Mammary epithelial cell (primary cell): Measurements from ENCODE around the gene HSPA12B.

Source experiments
- CTCF ChIP-seq, 2 donors: IDR thresholded peaks in 1 of 2; conservative IDR thresholded peaks in 1 of 2; 2 replicates each; pipeline ENCODE4 v1.5.1; 2011 to 2012; ENCODE audit warnings: inconsistent platforms in 2 of 2, low read length in 2 of 2, mild to moderate bottlenecking in 2 of 2, control low read depth in 1 of 2, low read depth in 1 of 2; ENCODE audit not compliant: insufficient read depth in 1 of 2; ENCODE audit errors: extremely low read depth in 1 of 2
- EZH2 ChIP-seq: IDR thresholded peaks from 2 replicates; pipeline ENCODE4 v1.6.1; 2012; ENCODE audit warnings: low read length, inconsistent platforms, borderline replicate concordance

GRCh38 chr20:3692706-3693294 lies 39.7 kb upstream of the HSPA12B start:
- TF ChIP-seq CTCF (conservative IDR thresholded peaks at IDR 0.05 in 1 of 2, IDR thresholded peaks at IDR 0.05 in 1 of 2; ENCODE audit: extremely low read depth in 1 of 2, insufficient read depth in 1 of 2, low read depth in 1 of 2, low read length in 2 of 2) (no peak), EZH2 (no peak)
